ENCODE measurements around the gene ARL5A. TPM values are rescaled to one million over a fixed set of nuclear protein-coding genes. Genes with fewer than 3 reads are reported as not detected.

ARL5A gene
- total RNA-seq, 1 donor from 2014 or later: 57.5 TPM

GRCh38 chr2:151842830-151843690 lies 14.8 kb upstream of the ARL5A start:
- intact Hi-C loops (cut with DNase I): no loop called here
- ATAC-seq (ENCODE audit: poor library complexity) (no peak), DNase-seq (no peak)

GRCh38 chr2:151841047-151841424 lies 12.8 kb upstream of the ARL5A start:
- intact Hi-C loops (cut with DNase I): no loop called here
- DNase-seq: no peak
- no peak for ATAC-seq (ENCODE audit: poor library complexity)

GRCh38 chr2:151840216-151841046 lies 12.2 kb upstream of the ARL5A start:
- ATAC-seq (ENCODE audit: poor library complexity) (no peak), DNase-seq (no peak)
- intact Hi-C loops (cut with DNase I): no loop called here

GRCh38 chr2:151837926-151838325 lies 9.7 kb upstream of the ARL5A start:
- ATAC-seq (ENCODE audit: poor library complexity): no peak
- DNase-seq: no peak
- intact Hi-C loops (cut with DNase I): no loop called here

GRCh38 chr2:151833984-151834383 lies 5.8 kb upstream of the ARL5A start:
- no peak for ATAC-seq (ENCODE audit: poor library complexity)
- DNase-seq: no peak
- intact Hi-C loops (cut with DNase I): no loop called here

GRCh38 chr2:151830961-151831360 lies 2.7 kb upstream of the ARL5A start:
- ATAC-seq (ENCODE audit: poor library complexity) (no peak), DNase-seq (no peak)
- intact Hi-C loops (cut with DNase I): no loop called here

GRCh38 chr2:151828890-151829324 lies 686 bp upstream of the ARL5A start:
- ATAC-seq (ENCODE audit: poor library complexity) (no peak), DNase-seq (no peak)
- intact Hi-C loops (cut with DNase I): no loop called here

- ATAC-seq (ENCODE audit: poor library complexity) (peak; percentile 32), DNase-seq (no peak)
- intact Hi-C loops (cut with DNase I): no loop called here
Measured at GRCh38 chr2:151827564-151828142, 568 bp downstream of the ARL5A start.

GRCh38 chr2:151826737-151827157 lies 1.5 kb downstream of the ARL5A start:
- ATAC-seq (ENCODE audit: poor library complexity) (no peak), DNase-seq (no peak)
- intact Hi-C loops (cut with DNase I): no loop called here

- ATAC-seq (ENCODE audit: poor library complexity): no peak
- intact Hi-C loops (cut with DNase I): no loop called here
- no peak for DNase-seq
Measured at GRCh38 chr2:151824886-151825285, 3.3 kb downstream of the ARL5A start.

- intact Hi-C loops (cut with DNase I): no loop called here
- ATAC-seq (ENCODE audit: poor library complexity) (no peak), DNase-seq (no peak)
Measured at GRCh38 chr2:151823651-151824050, 4.6 kb downstream of the ARL5A start.

- ATAC-seq (ENCODE audit: poor library complexity) (no peak), DNase-seq (no peak)
- intact Hi-C loops (cut with DNase I): no loop called here
Measured at GRCh38 chr2:151819920-151820319, 8.3 kb downstream of the ARL5A start.

- no peak for DNase-seq
- intact Hi-C loops (cut with DNase I): no loop called here
Measured at GRCh38 chr2:151817929-151818328, 10.3 kb downstream of the ARL5A start.

GRCh38 chr2:151816843-151817242 lies 11.4 kb downstream of the ARL5A start:
- DNase-seq (no peak), ATAC-seq (ENCODE audit: poor library complexity) (no peak)
- intact Hi-C loops (cut with DNase I): no loop called here

More at GRCh38 chr2:151817929-151818328, 10.3 kb downstream of the ARL5A start:
- ATAC-seq (ENCODE audit: poor library complexity): no peak

GRCh38 chr2:151815821-151816489 lies 12.3 kb downstream of the ARL5A start:
- no peak for ATAC-seq (ENCODE audit: poor library complexity)
- DNase-seq: no peak
- intact Hi-C loops (cut with DNase I): no loop called here

- ATAC-seq (ENCODE audit: poor library complexity) (no peak), DNase-seq (no peak)
- intact Hi-C loops (cut with DNase I): no loop called here
Measured at GRCh38 chr2:151810489-151810888, 17.7 kb downstream of the ARL5A start.

- ATAC-seq (ENCODE audit: poor library complexity) (no peak), DNase-seq (no peak)
- intact Hi-C loops (cut with DNase I): no loop called here
Measured at GRCh38 chr2:151809073-151809383, 19.2 kb downstream of the ARL5A start.

GRCh38 chr2:151808258-151809072 lies 19.8 kb downstream of the ARL5A start:
- no peak for DNase-seq
- no peak for ATAC-seq (ENCODE audit: poor library complexity)
- intact Hi-C loops (cut with DNase I): no loop called here
